Breast epithelium (tissue), 3 donors: ENCODE results near the gene CHMP3.
"Not testable (repeated sequence)": the region's sequence is repeated elsewhere in the genome, so short reads cannot be mapped to it uniquely, and the experiment has no call there.

ENCODE experiments used
- CTCF ChIP-seq, 3 donors: fragments of 450-650 bp; IDR thresholded peaks; one replicate each; pipeline ENCODE4 v1.5.1; 2016 to 2017; ENCODE audit warnings: antibody characterized with exemption in 3 of 3, mild to moderate bottlenecking in 3 of 3, moderate library complexity in 3 of 3
- POLR2A ChIP-seq: fragments of 450-650 bp; IDR thresholded peaks from one replicate; pipeline ENCODE4 v1.6.1; 2016; ENCODE audit warnings: antibody characterized with exemption, mild to moderate bottlenecking, moderate library complexity

GRCh38 chr2:86545296-86545924 lies 17.8 kb downstream of the CHMP3 start:
- not testable (repeated sequence) for TF ChIP-seq POLR2A; CTCF (IDR thresholded peaks at IDR 0.05)
